Ishikawa (cell line): ENCODE results near the gene GLA.

Source experiments
- CEBPB ChIP-seq: IDR thresholded peaks from 2 replicates; pipeline ENCODE4 v1.6.1; 2012
- CREB1 ChIP-seq: IDR thresholded peaks from 2 replicates; pipeline ENCODE4 v1.6.1; 2012; ENCODE audit warnings: low read depth
- EGR1 ChIP-seq: IDR thresholded peaks from 2 replicates; pipeline ENCODE4 v1.6.1; 2012
- EP300 ChIP-seq: IDR thresholded peaks from 2 replicates; pipeline ENCODE4 v1.6.1; 2012; ENCODE audit warnings: borderline replicate concordance
- FOXM1 ChIP-seq: IDR thresholded peaks from 2 replicates; pipeline ENCODE4 v1.6.1; 2012; ENCODE audit warnings: low read depth, borderline replicate concordance
- NFIC ChIP-seq: IDR thresholded peaks from 2 replicates; pipeline ENCODE4 v1.6.1; 2012
- RAD21 ChIP-seq: IDR thresholded peaks from 2 replicates; pipeline ENCODE4 v1.6.1; 2012; ENCODE audit warnings: low read depth
- TAF1 ChIP-seq: IDR thresholded peaks from 2 replicates; pipeline ENCODE4 v1.6.1; 2012; ENCODE audit warnings: low read depth, mild to moderate bottlenecking
- TCF12 ChIP-seq: IDR thresholded peaks from 2 replicates; pipeline ENCODE4 v1.6.1; 2012; ENCODE audit warnings: low read depth
- TEAD4 ChIP-seq: IDR thresholded peaks from 2 replicates; pipeline ENCODE4 v1.6.1; 2012
- YY1 ChIP-seq: IDR thresholded peaks from 2 replicates; pipeline ENCODE4 v1.6.1; 2012; ENCODE audit warnings: low read depth
- ZBTB7A ChIP-seq: IDR thresholded peaks from 2 replicates; pipeline ENCODE4 v1.6.1; 2012; ENCODE audit warnings: low read depth
- TF ChIP-seq, protein P1 (sequence below): IDR thresholded peaks from 2 replicates; pipeline ENCODE4 v1.6.1; 2012
- TF ChIP-seq, protein P2 (sequence below): IDR thresholded peaks from 2 replicates; pipeline ENCODE4 v1.6.1; 2012; ENCODE audit warnings: low read depth, mild to moderate bottlenecking
- TF ChIP-seq, protein P3 (sequence below): IDR thresholded peaks from 2 replicates; pipeline ENCODE4 v1.6.1; 2012

GLA gene

DNA sequence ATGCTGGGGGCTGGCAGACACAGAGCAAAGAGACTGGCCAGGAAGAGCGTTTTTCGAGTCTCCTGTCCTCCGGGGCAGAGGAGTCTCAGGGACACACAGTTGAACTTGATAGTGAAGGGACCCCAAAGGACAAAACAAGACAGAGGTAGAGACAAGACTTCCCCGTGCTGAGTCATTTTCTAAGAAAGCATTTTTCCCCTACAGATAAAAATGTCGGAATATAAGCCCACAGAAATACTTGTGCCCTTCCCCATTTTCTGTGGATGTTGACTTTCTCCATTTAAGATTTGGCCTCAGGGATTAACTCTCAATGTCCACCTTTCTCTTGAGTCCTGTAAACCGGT lies 21.2 kb downstream of the GLA start:
- no peak for TF ChIP-seq TAF1
- TF ChIP-seq, protein P1, sequence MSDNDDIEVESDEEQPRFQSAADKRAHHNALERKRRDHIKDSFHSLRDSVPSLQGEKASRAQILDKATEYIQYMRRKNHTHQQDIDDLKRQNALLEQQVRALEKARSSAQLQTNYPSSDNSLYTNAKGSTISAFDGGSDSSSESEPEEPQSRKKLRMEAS: no peak
- TF ChIP-seq CEBPB: no peak
- TF ChIP-seq TCF12: no peak
- TF ChIP-seq ZBTB7A: no peak
- TF ChIP-seq CREB1: no peak
- TF ChIP-seq YY1: no peak
- TF ChIP-seq EP300: no peak
- TF ChIP-seq, protein P2, sequence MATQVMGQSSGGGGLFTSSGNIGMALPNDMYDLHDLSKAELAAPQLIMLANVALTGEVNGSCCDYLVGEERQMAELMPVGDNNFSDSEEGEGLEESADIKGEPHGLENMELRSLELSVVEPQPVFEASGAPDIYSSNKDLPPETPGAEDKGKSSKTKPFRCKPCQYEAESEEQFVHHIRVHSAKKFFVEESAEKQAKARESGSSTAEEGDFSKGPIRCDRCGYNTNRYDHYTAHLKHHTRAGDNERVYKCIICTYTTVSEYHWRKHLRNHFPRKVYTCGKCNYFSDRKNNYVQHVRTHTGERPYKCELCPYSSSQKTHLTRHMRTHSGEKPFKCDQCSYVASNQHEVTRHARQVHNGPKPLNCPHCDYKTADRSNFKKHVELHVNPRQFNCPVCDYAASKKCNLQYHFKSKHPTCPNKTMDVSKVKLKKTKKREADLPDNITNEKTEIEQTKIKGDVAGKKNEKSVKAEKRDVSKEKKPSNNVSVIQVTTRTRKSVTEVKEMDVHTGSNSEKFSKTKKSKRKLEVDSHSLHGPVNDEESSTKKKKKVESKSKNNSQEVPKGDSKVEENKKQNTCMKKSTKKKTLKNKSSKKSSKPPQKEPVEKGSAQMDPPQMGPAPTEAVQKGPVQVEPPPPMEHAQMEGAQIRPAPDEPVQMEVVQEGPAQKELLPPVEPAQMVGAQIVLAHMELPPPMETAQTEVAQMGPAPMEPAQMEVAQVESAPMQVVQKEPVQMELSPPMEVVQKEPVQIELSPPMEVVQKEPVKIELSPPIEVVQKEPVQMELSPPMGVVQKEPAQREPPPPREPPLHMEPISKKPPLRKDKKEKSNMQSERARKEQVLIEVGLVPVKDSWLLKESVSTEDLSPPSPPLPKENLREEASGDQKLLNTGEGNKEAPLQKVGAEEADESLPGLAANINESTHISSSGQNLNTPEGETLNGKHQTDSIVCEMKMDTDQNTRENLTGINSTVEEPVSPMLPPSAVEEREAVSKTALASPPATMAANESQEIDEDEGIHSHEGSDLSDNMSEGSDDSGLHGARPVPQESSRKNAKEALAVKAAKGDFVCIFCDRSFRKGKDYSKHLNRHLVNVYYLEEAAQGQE: no peak
- TF ChIP-seq FOXM1: no peak
- TF ChIP-seq EGR1: no peak
- TF ChIP-seq NFIC: no peak
- TF ChIP-seq RAD21: no peak
- no peak for TF ChIP-seq TEAD4
- TF ChIP-seq, protein P3, sequence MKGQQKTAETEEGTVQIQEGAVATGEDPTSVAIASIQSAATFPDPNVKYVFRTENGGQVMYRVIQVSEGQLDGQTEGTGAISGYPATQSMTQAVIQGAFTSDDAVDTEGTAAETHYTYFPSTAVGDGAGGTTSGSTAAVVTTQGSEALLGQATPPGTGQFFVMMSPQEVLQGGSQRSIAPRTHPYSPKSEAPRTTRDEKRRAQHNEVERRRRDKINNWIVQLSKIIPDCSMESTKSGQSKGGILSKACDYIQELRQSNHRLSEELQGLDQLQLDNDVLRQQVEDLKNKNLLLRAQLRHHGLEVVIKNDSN: no peak

DNA sequence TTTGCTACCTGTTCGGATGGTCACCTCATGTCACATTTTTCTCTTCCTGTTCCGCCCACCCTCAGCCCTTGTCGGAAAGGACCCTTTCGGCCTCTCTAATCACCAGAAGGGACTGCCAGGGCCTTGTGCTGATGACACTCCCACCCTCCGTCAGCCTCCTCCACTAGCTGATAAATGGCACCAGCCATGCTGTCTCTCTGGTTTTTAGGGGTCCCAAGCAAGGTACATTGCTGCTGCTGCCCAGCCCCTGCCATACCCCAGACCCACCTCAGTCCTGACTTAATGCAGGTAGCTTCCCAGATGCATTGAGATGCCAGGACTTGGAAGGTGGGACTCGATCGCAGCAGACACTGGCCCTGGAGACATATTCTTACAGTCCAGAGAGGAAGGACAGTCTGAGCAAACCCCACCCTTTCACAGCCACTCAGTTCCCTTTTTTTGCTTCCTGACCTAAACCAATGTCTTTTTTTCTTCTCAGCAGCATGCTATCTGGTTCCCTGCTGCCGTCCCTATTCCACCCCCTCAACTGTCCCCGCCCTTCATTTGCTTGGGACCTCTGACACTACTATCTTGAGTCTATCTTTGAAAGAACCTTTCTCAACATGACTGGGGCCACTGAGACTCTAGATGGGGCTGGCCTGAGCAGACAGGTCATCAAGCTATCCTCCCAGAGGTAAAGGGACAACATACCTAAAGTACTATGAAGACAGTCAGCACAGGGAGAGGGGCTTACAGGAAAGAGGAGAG lies 21.8 kb downstream of the GLA start, which contains the start of gene BTK:
Gene BTK, minus strand, starts transcription at position 397 of the 747 bp plus-strand sequence. CDS start 10,907 bp downstream, outside the sequence.
- no peak for TF ChIP-seq RAD21
- no peak for TF ChIP-seq EP300
- TF ChIP-seq, protein P3: no peak
- TF ChIP-seq NFIC: no peak
- TF ChIP-seq, protein P1: no peak
- no peak for TF ChIP-seq FOXM1
- TF ChIP-seq TAF1: no peak
- TF ChIP-seq TEAD4: no peak
- TF ChIP-seq, protein P2: no peak
- TF ChIP-seq ZBTB7A: no peak
- no peak for TF ChIP-seq CEBPB
- no peak for TF ChIP-seq TCF12
- no peak for TF ChIP-seq YY1
- no peak for TF ChIP-seq CREB1
- TF ChIP-seq EGR1: no peak

DNA sequence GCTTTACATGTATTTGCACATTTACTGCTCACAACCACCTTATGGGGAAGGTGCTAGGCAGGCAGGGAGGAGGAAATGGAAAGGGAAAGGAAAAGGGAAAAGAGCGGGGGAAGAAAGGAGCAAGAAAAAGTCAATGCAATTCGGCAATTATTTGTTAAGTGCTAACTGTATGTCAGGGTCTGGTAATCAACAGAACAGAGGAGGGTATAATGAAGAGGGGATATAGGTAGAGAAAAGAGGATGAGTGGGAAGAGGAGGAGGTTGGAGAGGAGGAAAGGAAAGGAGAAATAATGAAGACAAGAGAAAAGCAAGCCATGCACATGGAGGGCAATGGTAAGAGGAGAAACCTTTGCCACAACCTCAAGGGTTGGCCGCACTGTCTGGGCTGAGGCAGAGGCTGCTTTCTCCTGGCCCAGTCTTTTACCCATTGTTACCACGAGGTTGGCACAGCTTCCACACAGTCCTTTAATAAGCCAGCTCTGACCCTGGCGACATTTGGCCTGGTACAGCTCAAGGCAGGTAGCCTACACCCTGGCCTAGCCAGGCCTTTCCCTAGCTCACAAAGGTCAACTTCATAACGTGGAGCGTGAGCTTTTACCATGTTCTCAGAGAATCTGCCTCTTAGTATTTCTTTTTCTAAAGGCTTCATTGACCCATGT lies 22.6 kb downstream of the GLA start:
- no peak for TF ChIP-seq RAD21
- TF ChIP-seq, protein P1: no peak
- no peak for TF ChIP-seq TEAD4
- TF ChIP-seq FOXM1: no peak
- TF ChIP-seq CREB1: no peak
- no peak for TF ChIP-seq EP300
- TF ChIP-seq, protein P3: no peak
- no peak for TF ChIP-seq EGR1
- no peak for TF ChIP-seq TCF12
- TF ChIP-seq TAF1: no peak

DNA sequence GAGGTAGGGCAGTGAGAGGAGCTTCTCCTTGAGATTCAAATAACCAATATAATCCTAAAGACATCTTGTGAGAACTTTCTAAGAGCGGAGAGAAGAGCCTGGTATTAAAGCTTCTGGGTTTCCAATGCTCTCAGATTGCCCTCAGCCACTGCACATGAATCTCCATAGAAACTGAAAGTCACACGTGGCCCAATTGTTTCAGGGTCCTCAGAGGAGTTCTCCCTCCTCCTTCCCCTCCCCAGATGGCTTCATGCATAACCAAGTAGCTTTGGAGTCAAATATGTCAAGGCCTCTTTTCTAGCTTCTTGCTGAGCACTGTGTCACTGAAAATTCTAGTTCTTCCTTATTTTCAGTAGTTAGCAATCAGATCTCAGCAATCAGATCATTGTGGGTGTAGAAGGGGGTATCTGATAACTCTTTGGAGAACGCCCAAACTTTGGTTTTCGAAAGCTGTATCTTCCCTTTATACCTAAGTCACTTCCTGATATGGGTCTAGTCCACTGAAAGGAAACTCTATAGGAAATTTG lies 24.0 kb downstream of the GLA start:
- TF ChIP-seq ZBTB7A (no peak), TCF12 (no peak), EP300 (no peak), FOXM1 (no peak), NFIC (no peak), TEAD4 (no peak), EGR1 (no peak), RAD21 (no peak), TAF1 (no peak), YY1 (no peak), CREB1 (no peak), CEBPB (no peak)
- TF ChIP-seq, protein P3: no peak
- TF ChIP-seq, protein P2: no peak
- TF ChIP-seq, protein P1: no peak
